OCI-LY7 (cell line): ENCODE data around the gene TBX21. TPM values are rescaled to one million over a fixed set of nuclear protein-coding genes. Genes with fewer than 3 reads are reported as not detected.

Experiments used
- BruUV-seq: library from RNA; stranded (reverse); fragments of 400-500 nt; replicated peaks from 2 replicates; lab custom pipeline; 2021; lab: Mats Ljungman, UMichigan
- CTCF ChIA-PET: fragments of 300-600 bp; sonication (Branson Sonifier 250); formaldehyde crosslinking; loops from one replicate; lab custom pipeline; 2022; ENCODE audit warnings: antibody characterized with exemption; ENCODE audit not compliant: unreplicated experiment; lab: Charles Lee
- POLR2A ChIA-PET: fragments of 300-600 bp; sonication (Branson Sonifier 250); formaldehyde crosslinking; loops from one replicate; lab custom pipeline; 2022; ENCODE audit warnings: antibody characterized with exemption; lab: Charles Lee
- DNase-seq: peaks from one replicate; pipeline ENCODE4 v3.0.0-alpha.2; 2015; ENCODE audit warnings: low spot score
- H2AFZ ChIP-seq: fragments of 200-600 bp; sonication (generic), shearing (Covaris generic); 2 replicates; pipeline ENCODE4 v1.6.1; 2014; ENCODE audit warnings: mild to moderate bottlenecking, antibody characterized with exemption, low read length, moderate library complexity
- H3K27ac ChIP-seq: fragments of 200-600 bp; sonication (generic); 2 replicates; pipeline ENCODE4 v1.5.1; 2014; ENCODE audit warnings: mixed run types, low read depth, mild to moderate bottlenecking, moderate library complexity, low read length, inconsistent platforms; ENCODE audit not compliant: poor library complexity, severe bottlenecking
- H3K36me3 ChIP-seq: fragments of 200-600 bp; sonication (generic); 2 replicates; pipeline ENCODE4 v1.6.1; 2014; ENCODE audit warnings: mild to moderate bottlenecking, antibody characterized with exemption, low read length, moderate library complexity, mixed read lengths; ENCODE audit not compliant: insufficient read depth
- H3K4me1 ChIP-seq: fragments of 200-600 bp; sonication (generic); 2 replicates; pipeline ENCODE4 v1.5.1; 2014; ENCODE audit warnings: mild to moderate bottlenecking, low read length; ENCODE audit not compliant: insufficient read depth, poor library complexity, severe bottlenecking
- H3K4me2 ChIP-seq: fragments of 200-600 bp; sonication (generic); 2 replicates; pipeline ENCODE4 v1.6.1; 2014; ENCODE audit warnings: mild to moderate bottlenecking, low read length
- H3K4me3 ChIP-seq: fragments of 200-600 bp; sonication (generic); 2 replicates; pipeline ENCODE4 v1.5.1; 2014; ENCODE audit warnings: mild to moderate bottlenecking, low read depth, low read length; ENCODE audit not compliant: poor library complexity, severe bottlenecking
- H3K79me2 ChIP-seq: fragments of 200-600 bp; sonication (generic); 2 replicates; pipeline ENCODE4 v1.6.1; 2016; ENCODE audit warnings: low read depth, mild to moderate bottlenecking, low read length, moderate library complexity, mixed read lengths; ENCODE audit not compliant: insufficient read depth
- H3K9me2 ChIP-seq: fragments of 200-600 bp; sonication (generic); 2 replicates; pipeline ENCODE4 v1.6.1; 2016; ENCODE audit warnings: mild to moderate bottlenecking, low read length, mixed read lengths; ENCODE audit not compliant: insufficient read depth
- H3K9me3 ChIP-seq: fragments of 200-600 bp; sonication (generic); 2 replicates; pipeline ENCODE4 v1.6.1; 2014; ENCODE audit warnings: mild to moderate bottlenecking, mixed run types, low read length, mixed read lengths
- H4K20me1 ChIP-seq: fragments of 200-600 bp; sonication (generic); 2 replicates; pipeline ENCODE4 v1.6.1; 2014; ENCODE audit warnings: mild to moderate bottlenecking, antibody characterized with exemption, low read length, moderate library complexity, mixed read lengths; ENCODE audit not compliant: insufficient read depth
- CTCF ChIP-seq: fragments of 200-600 bp; sonication (generic); conservative IDR thresholded peaks from 2 replicates; pipeline ENCODE4 v1.5.1; 2014; ENCODE audit warnings: mild to moderate bottlenecking, antibody characterized with exemption, low read length, moderate library complexity, mixed read lengths
- EZH2phosphoT487 ChIP-seq: fragments of 200-600 bp; sonication (generic); IDR thresholded peaks from 2 replicates; pipeline ENCODE4 v1.6.1; 2018; ENCODE audit warnings: low read depth, borderline replicate concordance, mild to moderate bottlenecking, mixed run types, antibody characterized with exemption, low read length, moderate library complexity, mixed read lengths
- intact Hi-C: fragments of 100-400 bp; cut with micrococcal nuclease; formaldehyde crosslinking; loops from one replicate; pipeline ENCODE4 v1.10.0; 2022; ENCODE audit not compliant: unreplicated experiment
- total RNA-seq, 2 experiments: library from RNA; depleted of rRNA in 1 of 2; stranded (reverse); fragments of >200 nt in 1 of 2; shearing (Covaris generic) in 1 of 2; gene quantifications; 2 replicates each; pipeline ENCODE4 v1.2.3, GENCODE V29; 2014 to 2022

TBX21 gene
- total RNA-seq, 2 experiments from 2014 or later, result not detected

- H3K79me2 ChIP-seq, result no peaks in the 10 kb centered on the region
- H3K4me3 ChIP-seq, result no peak overlapping the region
- ChIA-PET POLR2A (no interaction called here), CTCF (no interaction called here)
- intact Hi-C loops, result no loop called here
- no peaks in the 10 kb centered on the region for H4K20me1 ChIP-seq
- peaks cover 31% of the 10 kb centered on the region for H3K4me1 ChIP-seq
- no peaks in the 10 kb centered on the region for H3K9me3 ChIP-seq
- TF ChIP-seq CTCF (no peak), EZH2phosphoT487 (no peak)
- DNase-seq, result no peak
- H3K9me2 ChIP-seq, result no peaks in the 10 kb centered on the region
- H2AFZ ChIP-seq, result no peak overlapping the region
- no TSS peak for BruUV-seq
- no peaks in the 10 kb centered on the region for H3K36me3 ChIP-seq
- H3K27ac ChIP-seq, result no peak overlapping the region
- H3K4me2 ChIP-seq, result no peak overlapping the region
These were observed 25.2 kb upstream of the TBX21 start for GRCh38 chr17:47707884-47708283.

- H3K4me1 ChIP-seq, result peaks cover 26% of the 10 kb centered on the region
- POLR2A ChIA-PET, result no interaction called here
- no TSS peak for BruUV-seq
These were observed 24.6 kb upstream of the TBX21 start for GRCh38 chr17:47708312-47708863.

More at GRCh38 chr17:47708312-47708863, 24.6 kb upstream of the TBX21 start:
- H3K9me2 ChIP-seq, result no peaks in the 10 kb centered on the region
- no peaks in the 10 kb centered on the region for H4K20me1 ChIP-seq
- no peaks in the 10 kb centered on the region for H3K36me3 ChIP-seq
- no peaks in the 10 kb centered on the region for H3K79me2 ChIP-seq
- H3K27ac ChIP-seq, result no peak overlapping the region
- no peak for DNase-seq
- intact Hi-C loops, result no loop called here
- no peak overlapping the region for H3K4me3 ChIP-seq
- CTCF ChIA-PET, result no interaction called here
- H3K4me2 ChIP-seq, result no peak overlapping the region
- no peaks in the 10 kb centered on the region for H3K9me3 ChIP-seq
- TF ChIP-seq CTCF (no peak), EZH2phosphoT487 (no peak)
- H2AFZ ChIP-seq, result no peak overlapping the region
